ENCODE results near the gene CCDC91.

CCDC91 gene

DNA sequence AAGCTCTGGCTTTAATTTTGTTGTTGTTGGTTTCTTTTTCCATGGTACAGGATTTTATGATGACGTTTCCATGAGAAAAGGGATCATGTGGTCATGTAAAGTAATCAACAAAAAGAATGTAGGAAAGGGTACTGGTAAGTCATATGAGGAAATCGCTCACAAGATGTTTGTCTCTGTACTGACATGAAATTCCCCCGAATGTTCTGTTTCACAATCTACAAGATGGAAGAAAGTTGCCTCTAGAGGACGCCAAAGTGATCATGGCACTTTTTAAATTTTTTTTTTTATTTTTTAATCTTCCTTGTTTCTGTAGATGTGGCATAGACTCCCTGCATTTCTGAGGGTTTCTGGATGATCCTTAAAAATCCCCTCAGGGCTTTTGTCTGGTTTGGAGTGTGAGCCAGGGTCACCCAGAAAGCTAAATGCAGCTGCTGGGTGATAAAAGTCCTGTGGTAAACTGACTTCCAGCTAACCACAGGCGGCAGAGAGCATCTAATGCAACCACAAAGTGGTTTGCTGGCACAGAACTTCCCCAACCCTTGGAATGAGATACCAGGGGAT, 393.5 kb downstream of the CCDC91 start:
- TF ChIP-seq POLR2AphosphoS5 (IDR thresholded peaks at IDR 0.05; ENCODE audit: low read depth, low read length) = no peak
- no peak for TF ChIP-seq TAF1 (IDR thresholded peaks at IDR 0.05; ENCODE audit: borderline replicate concordance, insufficient read depth, low read length)
- no peak for TF ChIP-seq SIN3A (IDR thresholded peaks at IDR 0.05; ENCODE audit: borderline replicate concordance, insufficient read depth, low read length)
- TF ChIP-seq, protein P1, sequence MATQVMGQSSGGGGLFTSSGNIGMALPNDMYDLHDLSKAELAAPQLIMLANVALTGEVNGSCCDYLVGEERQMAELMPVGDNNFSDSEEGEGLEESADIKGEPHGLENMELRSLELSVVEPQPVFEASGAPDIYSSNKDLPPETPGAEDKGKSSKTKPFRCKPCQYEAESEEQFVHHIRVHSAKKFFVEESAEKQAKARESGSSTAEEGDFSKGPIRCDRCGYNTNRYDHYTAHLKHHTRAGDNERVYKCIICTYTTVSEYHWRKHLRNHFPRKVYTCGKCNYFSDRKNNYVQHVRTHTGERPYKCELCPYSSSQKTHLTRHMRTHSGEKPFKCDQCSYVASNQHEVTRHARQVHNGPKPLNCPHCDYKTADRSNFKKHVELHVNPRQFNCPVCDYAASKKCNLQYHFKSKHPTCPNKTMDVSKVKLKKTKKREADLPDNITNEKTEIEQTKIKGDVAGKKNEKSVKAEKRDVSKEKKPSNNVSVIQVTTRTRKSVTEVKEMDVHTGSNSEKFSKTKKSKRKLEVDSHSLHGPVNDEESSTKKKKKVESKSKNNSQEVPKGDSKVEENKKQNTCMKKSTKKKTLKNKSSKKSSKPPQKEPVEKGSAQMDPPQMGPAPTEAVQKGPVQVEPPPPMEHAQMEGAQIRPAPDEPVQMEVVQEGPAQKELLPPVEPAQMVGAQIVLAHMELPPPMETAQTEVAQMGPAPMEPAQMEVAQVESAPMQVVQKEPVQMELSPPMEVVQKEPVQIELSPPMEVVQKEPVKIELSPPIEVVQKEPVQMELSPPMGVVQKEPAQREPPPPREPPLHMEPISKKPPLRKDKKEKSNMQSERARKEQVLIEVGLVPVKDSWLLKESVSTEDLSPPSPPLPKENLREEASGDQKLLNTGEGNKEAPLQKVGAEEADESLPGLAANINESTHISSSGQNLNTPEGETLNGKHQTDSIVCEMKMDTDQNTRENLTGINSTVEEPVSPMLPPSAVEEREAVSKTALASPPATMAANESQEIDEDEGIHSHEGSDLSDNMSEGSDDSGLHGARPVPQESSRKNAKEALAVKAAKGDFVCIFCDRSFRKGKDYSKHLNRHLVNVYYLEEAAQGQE (IDR thresholded peaks at IDR 0.05; ENCODE audit: insufficient read depth in 1 of 2, low read depth in 2 of 2, low read length in 2 of 2) = no peak
- no peak for TF ChIP-seq FOXP2 (optimal IDR thresholded peaks at IDR 0.05; ENCODE audit: borderline replicate concordance, extremely low read depth, extremely low read length, insufficient read depth)

GRCh38 chr12:28585146-28585545, 394.9 kb downstream of the CCDC91 start:
- TF ChIP-seq POLR2AphosphoS5 (IDR thresholded peaks at IDR 0.05; ENCODE audit: low read depth, low read length) (no peak), TAF1 (IDR thresholded peaks at IDR 0.05; ENCODE audit: borderline replicate concordance, insufficient read depth, low read length) (no peak), SIN3A (IDR thresholded peaks at IDR 0.05; ENCODE audit: borderline replicate concordance, insufficient read depth, low read length) (no peak), FOXP2 (optimal IDR thresholded peaks at IDR 0.05; ENCODE audit: borderline replicate concordance, extremely low read depth, extremely low read length, insufficient read depth) (no peak)
- TF ChIP-seq, protein P1 (IDR thresholded peaks at IDR 0.05; ENCODE audit: insufficient read depth in 1 of 2, low read depth in 2 of 2, low read length in 2 of 2) = no peak

DNA sequence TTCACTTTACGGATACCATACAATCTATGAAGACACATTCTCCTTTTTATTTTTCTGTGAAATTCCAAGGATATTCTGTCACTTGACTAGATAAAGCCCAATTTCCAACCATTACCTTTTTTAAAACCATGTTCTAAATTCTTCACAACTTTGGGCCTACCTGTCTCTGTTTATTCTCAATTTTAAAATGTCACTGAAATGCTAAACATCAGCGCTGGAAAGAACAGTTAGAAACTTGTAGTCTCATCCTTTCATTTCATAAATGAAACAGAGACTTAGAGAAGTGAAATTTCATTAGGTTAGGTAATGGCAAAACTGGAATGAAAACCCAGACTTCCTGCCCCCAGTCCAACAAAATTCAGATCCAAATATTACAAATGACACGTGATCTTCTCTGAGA, 396.2 kb downstream of the CCDC91 start:
- TF ChIP-seq FOXP2 (optimal IDR thresholded peaks at IDR 0.05; ENCODE audit: borderline replicate concordance, extremely low read depth, extremely low read length, insufficient read depth) (no peak), TAF1 (IDR thresholded peaks at IDR 0.05; ENCODE audit: borderline replicate concordance, insufficient read depth, low read length) (no peak), SIN3A (IDR thresholded peaks at IDR 0.05; ENCODE audit: borderline replicate concordance, insufficient read depth, low read length) (no peak), POLR2AphosphoS5 (IDR thresholded peaks at IDR 0.05; ENCODE audit: low read depth, low read length) (no peak)
- TF ChIP-seq, protein P1 (IDR thresholded peaks at IDR 0.05; ENCODE audit: insufficient read depth in 1 of 2, low read depth in 2 of 2, low read length in 2 of 2) = no peak

DNA sequence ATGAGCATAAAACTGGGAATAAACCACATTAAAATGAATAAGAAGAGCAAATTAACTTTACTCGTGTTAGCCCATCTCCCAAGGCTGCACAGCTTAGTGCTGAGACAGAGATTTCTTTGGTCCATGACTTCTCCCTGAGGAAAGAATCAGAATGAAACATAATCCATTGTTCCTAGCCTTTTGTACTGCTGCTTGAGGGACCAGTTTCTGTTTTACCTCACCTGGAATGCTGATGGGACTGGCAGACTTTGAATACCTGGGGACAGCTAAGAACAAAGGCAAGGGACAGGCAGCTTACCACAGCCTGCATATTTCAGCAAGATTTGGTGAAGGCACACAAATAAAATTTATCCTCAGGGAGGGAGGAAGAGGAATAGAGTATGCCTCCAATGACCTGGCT, 401.6 kb downstream of the CCDC91 start:
- TF ChIP-seq SIN3A (IDR thresholded peaks at IDR 0.05; ENCODE audit: borderline replicate concordance, insufficient read depth, low read length) (no peak), FOXP2 (optimal IDR thresholded peaks at IDR 0.05; ENCODE audit: borderline replicate concordance, extremely low read depth, extremely low read length, insufficient read depth) (no peak), TAF1 (IDR thresholded peaks at IDR 0.05; ENCODE audit: borderline replicate concordance, insufficient read depth, low read length) (no peak), POLR2AphosphoS5 (IDR thresholded peaks at IDR 0.05; ENCODE audit: low read depth, low read length) (no peak)
- TF ChIP-seq, protein P1 (IDR thresholded peaks at IDR 0.05; ENCODE audit: insufficient read depth in 1 of 2, low read depth in 2 of 2, low read length in 2 of 2) = no peak

All from PFSK-1 (cell line).